ENCODE data around the gene CPTP.

GRCh38 chr1:1364266-1364665 lies 39.7 kb downstream of the CPTP start:
- no peak for TF ChIP-seq GATA2 (IDR thresholded peaks at IDR 0.05; ENCODE audit: low read depth, low read length)
- no peak for TF ChIP-seq GATA3 (IDR thresholded peaks at IDR 0.05; ENCODE audit: low read depth, low read length)
